ENCODE data around the gene MLST8. TPM values are rescaled to one million over a fixed set of nuclear protein-coding genes. Genes with fewer than 3 reads are reported as not detected.

MLST8 gene
- total and polyA plus RNA-seq, 2 of the 8 experiments (the other 6 are each of a cell fraction or from before 2014, with no cell fraction given) = 67.6 to 321 TPM

DNA sequence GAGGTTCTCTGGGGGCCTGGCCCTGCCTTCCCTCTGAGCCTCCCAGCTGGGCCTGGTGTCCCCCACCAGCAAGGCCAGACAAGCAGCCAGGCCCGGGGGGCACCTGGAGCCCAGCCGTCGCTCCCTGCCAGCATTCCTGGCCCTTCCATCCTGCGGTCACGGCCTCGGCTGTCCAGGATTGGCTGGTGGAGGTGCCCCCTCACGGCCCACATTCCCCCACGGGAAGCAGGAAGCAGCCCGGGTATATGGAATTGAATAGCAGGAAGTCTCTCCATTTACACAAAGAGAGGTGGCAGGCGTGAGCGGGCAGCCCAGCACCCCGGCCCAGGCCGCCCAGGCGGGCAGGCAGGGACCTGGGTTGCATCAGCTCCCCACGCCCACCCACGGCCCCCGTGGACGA is 35.2 kb upstream of the MLST8 start (continued):
- TF ChIP-seq, protein P1, sequence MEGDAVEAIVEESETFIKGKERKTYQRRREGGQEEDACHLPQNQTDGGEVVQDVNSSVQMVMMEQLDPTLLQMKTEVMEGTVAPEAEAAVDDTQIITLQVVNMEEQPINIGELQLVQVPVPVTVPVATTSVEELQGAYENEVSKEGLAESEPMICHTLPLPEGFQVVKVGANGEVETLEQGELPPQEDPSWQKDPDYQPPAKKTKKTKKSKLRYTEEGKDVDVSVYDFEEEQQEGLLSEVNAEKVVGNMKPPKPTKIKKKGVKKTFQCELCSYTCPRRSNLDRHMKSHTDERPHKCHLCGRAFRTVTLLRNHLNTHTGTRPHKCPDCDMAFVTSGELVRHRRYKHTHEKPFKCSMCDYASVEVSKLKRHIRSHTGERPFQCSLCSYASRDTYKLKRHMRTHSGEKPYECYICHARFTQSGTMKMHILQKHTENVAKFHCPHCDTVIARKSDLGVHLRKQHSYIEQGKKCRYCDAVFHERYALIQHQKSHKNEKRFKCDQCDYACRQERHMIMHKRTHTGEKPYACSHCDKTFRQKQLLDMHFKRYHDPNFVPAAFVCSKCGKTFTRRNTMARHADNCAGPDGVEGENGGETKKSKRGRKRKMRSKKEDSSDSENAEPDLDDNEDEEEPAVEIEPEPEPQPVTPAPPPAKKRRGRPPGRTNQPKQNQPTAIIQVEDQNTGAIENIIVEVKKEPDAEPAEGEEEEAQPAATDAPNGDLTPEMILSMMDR (IDR thresholded peaks at IDR 0.05; ENCODE audit: control extremely low read depth in 1 of 3, insufficient read depth in 1 of 3, low read depth in 1 of 3, low read length in 3 of 3) = no peak
- TF ChIP-seq BACH1 (IDR thresholded peaks at IDR 0.05; ENCODE audit: low read length) (no peak), SP4 (IDR thresholded peaks at IDR 0.05; ENCODE audit: low read length) (no peak), RAD21 (IDR thresholded peaks at IDR 0.05 in 1 of 2, conservative IDR thresholded peaks at IDR 0.05 in 1 of 2; ENCODE audit: low read depth in 2 of 2, low read length in 2 of 2) (no peak), SIN3A (conservative IDR thresholded peaks at IDR 0.05 in 1 of 2, IDR thresholded peaks at IDR 0.05 in 1 of 2; ENCODE audit: low read depth in 1 of 2, low read length in 2 of 2) (no peak), ZNF274 (IDR thresholded peaks at IDR 0.05; ENCODE audit: borderline replicate concordance, extremely low read depth, low read length) (no peak), SAP30 (IDR thresholded peaks at IDR 0.05; ENCODE audit: insufficient read depth, insufficient replicate concordance, low read length) (no peak), KDM4A (IDR thresholded peaks at IDR 0.05; ENCODE audit: low read depth, low read length, severe bottlenecking) (no peak), SP2 (IDR thresholded peaks at IDR 0.05; ENCODE audit: low read length) (no peak), YY1 (IDR thresholded peaks at IDR 0.05; ENCODE audit: low read depth, low read length) (no peak)

All from H1 (cell line).